Subcutaneous adipose tissue (tissue), 4 donors: ENCODE measurements around the gene LGI1. TPM values are rescaled to one million over a fixed set of nuclear protein-coding genes. Genes with fewer than 3 reads are reported as not detected.

Experiments used
- total RNA-seq, 4 donors: library from RNA; depleted of rRNA; stranded (reverse); fragments of >200 nt; gene quantifications; one replicate each; pipeline ENCODE4 v1.1.0, GENCODE V29; 2016
- TF ChIP-seq, protein P1 (sequence below): fragments of 450-650 bp; IDR thresholded peaks from one replicate; pipeline ENCODE4 v1.5.1; 2016; ENCODE audit warnings: low read depth, mild to moderate bottlenecking, control low read depth, antibody characterized with exemption, moderate library complexity

The LGI1 gene
- total RNA-seq, 4 donors from 2014 or later, result 0.66 to 0.68 TPM; not detected in 2

DNA sequence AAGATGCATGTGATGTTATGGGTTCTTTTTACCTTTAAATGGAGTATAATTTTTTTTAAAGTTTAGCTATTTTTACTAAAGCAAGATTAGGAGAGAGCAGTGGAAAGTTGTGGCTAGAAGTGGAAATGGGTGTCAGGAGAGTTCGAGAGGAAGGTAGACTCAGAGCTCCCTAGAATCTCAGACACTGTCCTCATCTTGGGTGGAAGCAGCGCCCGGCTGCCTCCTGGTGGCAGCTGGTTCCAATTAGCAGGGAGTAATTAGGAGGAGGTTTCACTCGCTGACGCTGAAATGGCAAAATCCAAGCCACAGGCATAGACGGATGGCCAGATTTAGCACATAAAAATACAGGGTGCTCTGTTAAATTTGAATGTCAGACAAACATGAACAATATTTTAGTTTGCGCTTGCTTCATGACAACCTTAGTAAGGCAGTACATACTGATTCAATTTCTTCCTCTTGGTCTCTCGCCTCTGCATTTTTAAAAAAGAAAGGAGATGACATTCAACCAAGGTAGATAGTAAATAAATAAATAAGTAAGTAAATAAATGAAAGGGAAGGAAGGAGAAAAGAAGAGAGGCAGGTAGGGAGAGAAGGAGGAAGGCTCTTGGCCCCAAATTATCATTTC is 58.5 kb downstream of the LGI1 start:
- TF ChIP-seq, protein P1, sequence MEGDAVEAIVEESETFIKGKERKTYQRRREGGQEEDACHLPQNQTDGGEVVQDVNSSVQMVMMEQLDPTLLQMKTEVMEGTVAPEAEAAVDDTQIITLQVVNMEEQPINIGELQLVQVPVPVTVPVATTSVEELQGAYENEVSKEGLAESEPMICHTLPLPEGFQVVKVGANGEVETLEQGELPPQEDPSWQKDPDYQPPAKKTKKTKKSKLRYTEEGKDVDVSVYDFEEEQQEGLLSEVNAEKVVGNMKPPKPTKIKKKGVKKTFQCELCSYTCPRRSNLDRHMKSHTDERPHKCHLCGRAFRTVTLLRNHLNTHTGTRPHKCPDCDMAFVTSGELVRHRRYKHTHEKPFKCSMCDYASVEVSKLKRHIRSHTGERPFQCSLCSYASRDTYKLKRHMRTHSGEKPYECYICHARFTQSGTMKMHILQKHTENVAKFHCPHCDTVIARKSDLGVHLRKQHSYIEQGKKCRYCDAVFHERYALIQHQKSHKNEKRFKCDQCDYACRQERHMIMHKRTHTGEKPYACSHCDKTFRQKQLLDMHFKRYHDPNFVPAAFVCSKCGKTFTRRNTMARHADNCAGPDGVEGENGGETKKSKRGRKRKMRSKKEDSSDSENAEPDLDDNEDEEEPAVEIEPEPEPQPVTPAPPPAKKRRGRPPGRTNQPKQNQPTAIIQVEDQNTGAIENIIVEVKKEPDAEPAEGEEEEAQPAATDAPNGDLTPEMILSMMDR, result no peak

- TF ChIP-seq, protein P1, result no peak
Observed at GRCh38 chr10:93818086-93818485, 60.4 kb downstream of the LGI1 start.

DNA sequence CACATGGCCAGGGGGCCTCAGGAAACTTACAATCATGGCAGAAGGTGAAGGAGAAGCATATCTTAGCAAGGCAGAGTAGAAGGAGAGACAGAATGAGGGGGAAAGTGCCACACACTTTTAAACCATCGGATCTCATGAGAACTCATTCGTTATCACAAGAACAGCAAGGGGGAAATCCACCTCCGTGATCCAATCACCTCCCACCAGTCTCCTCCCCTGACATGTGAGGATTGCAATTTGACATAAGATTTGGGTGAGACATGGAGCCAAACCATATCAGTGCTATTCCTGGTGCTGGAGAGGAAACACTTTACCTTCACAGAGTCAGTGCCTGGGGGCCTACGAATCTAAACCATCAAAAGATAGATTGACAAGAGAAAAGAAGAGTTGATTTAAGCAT is 61.8 kb downstream of the LGI1 start:
- TF ChIP-seq, protein P1, result no peak

- TF ChIP-seq, protein P1, result no peak
Observed at GRCh38 chr10:93820434-93820833, 62.7 kb downstream of the LGI1 start.

DNA sequence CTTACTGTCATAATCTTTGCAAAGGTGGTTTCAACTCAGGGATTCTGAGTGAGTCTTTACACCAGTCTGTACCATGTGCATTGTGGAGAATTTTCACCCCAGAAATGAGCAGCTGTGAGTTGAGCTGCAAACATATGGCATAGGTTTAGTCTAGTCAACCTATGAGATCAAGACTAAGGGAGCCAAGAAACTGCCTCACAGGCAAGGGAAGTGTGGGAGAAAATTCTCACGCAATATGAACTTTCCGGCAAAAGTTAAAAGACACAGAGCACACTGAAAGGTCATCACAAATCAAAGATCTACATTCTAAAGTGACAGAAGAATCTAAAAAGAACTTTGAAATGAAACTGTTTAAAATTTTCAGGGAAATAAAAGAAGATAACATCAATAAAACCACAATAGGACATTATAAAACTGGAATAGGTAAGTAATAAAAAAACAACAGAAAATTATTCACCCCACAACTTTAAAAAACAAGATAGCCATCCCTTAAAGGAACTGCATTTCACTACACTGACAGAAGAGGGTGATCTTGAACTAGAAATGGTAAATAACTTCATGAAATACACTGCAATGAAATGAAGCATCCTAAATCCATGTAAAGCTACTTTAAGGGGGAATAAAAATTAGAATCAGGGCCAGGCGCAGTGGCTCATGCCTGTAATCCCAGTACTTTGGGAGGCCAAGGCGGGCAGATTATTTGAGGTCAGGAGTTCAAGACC is 63.5 kb downstream of the LGI1 start:
- TF ChIP-seq, protein P1, result no peak

GRCh38 chr10:93826355-93826754 is 68.6 kb downstream of the LGI1 start:
- TF ChIP-seq, protein P1, result no peak

GRCh38 chr10:93827056-93827804 is 69.5 kb downstream of the LGI1 start:
- TF ChIP-seq, protein P1, result no peak
